Prostate gland (tissue), 2 donors: Measurements from ENCODE around the gene USP32.

Experiments used
- POLR2A ChIP-seq: fragments of 450-650 bp; IDR thresholded peaks from one replicate; pipeline ENCODE4 v1.6.1; 2016; ENCODE audit warnings: antibody characterized with exemption, mild to moderate bottlenecking
- POLR2AphosphoS5 ChIP-seq: sonication (generic); formaldehyde crosslinking; IDR thresholded peaks from one replicate; pipeline ENCODE4 v1.6.1; 2017; ENCODE audit warnings: antibody characterized with exemption
- TF ChIP-seq, protein P1 (sequence below), 4 experiments: fragments of 200-600 bp in 2 of 4; fragments of 450-650 bp in 2 of 4; sonication (generic) in 2 of 4; IDR thresholded peaks; 1 replicate in 3 of 4; 2 replicates in 1 of 4; pipeline ENCODE4 v1.5.1; 2016 to 2019; ENCODE audit warnings: antibody characterized with exemption in 4 of 4, mild to moderate bottlenecking in 2 of 4, moderate library complexity in 2 of 4

DNA sequence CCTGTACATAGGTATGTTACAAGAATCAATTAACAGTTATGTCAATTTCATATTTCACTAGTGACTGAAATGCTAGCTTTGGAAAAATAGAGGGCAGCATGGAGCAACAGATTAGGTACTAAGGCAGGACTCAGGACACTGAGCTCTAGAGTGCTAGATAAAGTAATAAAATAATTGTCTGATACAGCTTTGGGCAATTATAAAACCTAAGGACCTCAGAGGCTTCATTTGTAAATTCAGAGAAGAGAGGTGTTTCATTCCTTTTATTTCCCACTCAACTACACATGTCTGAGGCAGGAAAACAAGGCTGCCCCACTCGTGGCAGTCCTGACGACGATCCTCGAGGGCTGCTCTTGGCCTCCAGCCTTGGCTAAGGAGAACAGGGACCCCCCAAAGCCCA lies 160.7 kb downstream of the USP32 start:
- no peak for TF ChIP-seq POLR2A
- TF ChIP-seq, protein P1, sequence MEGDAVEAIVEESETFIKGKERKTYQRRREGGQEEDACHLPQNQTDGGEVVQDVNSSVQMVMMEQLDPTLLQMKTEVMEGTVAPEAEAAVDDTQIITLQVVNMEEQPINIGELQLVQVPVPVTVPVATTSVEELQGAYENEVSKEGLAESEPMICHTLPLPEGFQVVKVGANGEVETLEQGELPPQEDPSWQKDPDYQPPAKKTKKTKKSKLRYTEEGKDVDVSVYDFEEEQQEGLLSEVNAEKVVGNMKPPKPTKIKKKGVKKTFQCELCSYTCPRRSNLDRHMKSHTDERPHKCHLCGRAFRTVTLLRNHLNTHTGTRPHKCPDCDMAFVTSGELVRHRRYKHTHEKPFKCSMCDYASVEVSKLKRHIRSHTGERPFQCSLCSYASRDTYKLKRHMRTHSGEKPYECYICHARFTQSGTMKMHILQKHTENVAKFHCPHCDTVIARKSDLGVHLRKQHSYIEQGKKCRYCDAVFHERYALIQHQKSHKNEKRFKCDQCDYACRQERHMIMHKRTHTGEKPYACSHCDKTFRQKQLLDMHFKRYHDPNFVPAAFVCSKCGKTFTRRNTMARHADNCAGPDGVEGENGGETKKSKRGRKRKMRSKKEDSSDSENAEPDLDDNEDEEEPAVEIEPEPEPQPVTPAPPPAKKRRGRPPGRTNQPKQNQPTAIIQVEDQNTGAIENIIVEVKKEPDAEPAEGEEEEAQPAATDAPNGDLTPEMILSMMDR (IDR thresholded peaks at IDR 0.05): peak in 2 of 4 experiments; percentile 38 to 39
- TF ChIP-seq POLR2AphosphoS5: no peak
